Measurements from ENCODE around the gene EMILIN3.

GRCh38 chr20:41355598-41356203 is 10.9 kb downstream of the EMILIN3 start:
- TF ChIP-seq CTCF (IDR thresholded peaks at IDR 0.05) (no peak), ZFX (IDR thresholded peaks at IDR 0.05; ENCODE audit: borderline replicate concordance) (no peak)
